Stimulated activated CD4-positive, alpha-beta T cell treated with anti-CD3 and anti-CD28 coated beads, TNF-alpha, amount 100 ng/mL, for 24 hours (primary cell): ENCODE results near the gene AKAP10.
"Not testable (repeated sequence)": the region's sequence is repeated elsewhere in the genome, so short reads cannot be mapped to it uniquely, and the experiment has no call there.

Source experiments
- DNase-seq, 3 experiments: peaks; one replicate each; pipeline ENCODE4 v3.0.0-alpha.2; 2020; ENCODE audit warnings: low read depth in 3 of 3

AKAP10 gene

GRCh38 chr17:19979917-19980770 is 2.5 kb upstream of the AKAP10 start:
- no peak for DNase-seq

- DNase-seq: no peak
These were observed 1.2 kb upstream of the AKAP10 start for GRCh38 chr17:19978805-19979211.

GRCh38 chr17:19978209-19978802 is 678 bp upstream of the AKAP10 start:
- DNase-seq: peak in 1 of 3 experiments; percentile 23

GRCh38 chr17:19975601-19976000 is 2.0 kb downstream of the AKAP10 start:
- DNase-seq: no peak

- no peak for DNase-seq
These were observed 4.5 kb downstream of the AKAP10 start for GRCh38 chr17:19973156-19973555.

- DNase-seq: not testable (repeated sequence)
These were observed 14.7 kb downstream of the AKAP10 start for GRCh38 chr17:19962954-19963353.

- DNase-seq: no peak
These were observed 19.6 kb downstream of the AKAP10 start for GRCh38 chr17:19958023-19958422.

GRCh38 chr17:19955099-19955498 is 22.5 kb downstream of the AKAP10 start:
- DNase-seq: no peak

- DNase-seq: not testable (repeated sequence)
These were observed 26.2 kb downstream of the AKAP10 start for GRCh38 chr17:19951411-19951810.

GRCh38 chr17:19950624-19951195 is 26.9 kb downstream of the AKAP10 start:
- not testable (repeated sequence) for DNase-seq

GRCh38 chr17:19948116-19948943 is 29.3 kb downstream of the AKAP10 start:
- DNase-seq: no peak

GRCh38 chr17:19946921-19947320 is 30.7 kb downstream of the AKAP10 start:
- DNase-seq: no peak

- DNase-seq: no peak
These were observed 32.5 kb downstream of the AKAP10 start for GRCh38 chr17:19945009-19945626.

GRCh38 chr17:19943599-19943998 is 34.0 kb downstream of the AKAP10 start:
- DNase-seq: no peak

GRCh38 chr17:19943026-19943425 is 34.6 kb downstream of the AKAP10 start:
- no peak for DNase-seq

GRCh38 chr17:19940722-19941464 is 36.7 kb downstream of the AKAP10 start:
- DNase-seq: no peak

GRCh38 chr17:19939993-19940721 is 37.5 kb downstream of the AKAP10 start:
- no peak for DNase-seq

- DNase-seq: no peak
These were observed 38.9 kb downstream of the AKAP10 start for GRCh38 chr17:19938736-19939135.

- DNase-seq: no peak
These were observed 40.1 kb downstream of the AKAP10 start for GRCh38 chr17:19937522-19937921.

- no peak for DNase-seq
These were observed 42.5 kb downstream of the AKAP10 start for GRCh38 chr17:19935169-19935568.
